ENCODE results near the gene IMPG1. TPM values are rescaled to one million over a fixed set of nuclear protein-coding genes. Genes with fewer than 3 reads are reported as not detected.
"Not testable (repeated sequence)": the region's sequence is repeated elsewhere in the genome, so short reads cannot be mapped to it uniquely, and the experiment has no call there.

The IMPG1 gene
- total RNA-seq, 1 donor from 2014 or later: not detected

DNA sequence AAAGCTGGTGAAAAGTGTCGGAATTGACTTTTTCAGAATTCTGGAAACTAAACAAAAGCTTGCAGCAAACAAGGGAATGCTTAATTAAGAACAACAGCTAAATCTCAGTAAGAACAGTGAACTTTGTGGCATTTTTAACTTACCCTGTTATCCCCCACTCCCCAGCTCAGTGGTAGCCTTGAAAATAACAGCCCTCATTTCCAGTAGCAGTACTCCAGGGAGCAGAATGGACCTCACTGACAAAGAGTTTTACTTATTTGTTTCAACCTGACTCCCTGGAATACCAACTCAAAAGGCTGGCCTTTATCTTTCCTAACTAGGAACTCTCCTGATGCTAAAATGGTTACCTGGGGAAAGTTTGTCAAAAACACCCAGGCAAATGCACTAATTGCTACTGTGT is 108.9 kb downstream of the IMPG1 start:
- no peak for ATAC-seq

DNA sequence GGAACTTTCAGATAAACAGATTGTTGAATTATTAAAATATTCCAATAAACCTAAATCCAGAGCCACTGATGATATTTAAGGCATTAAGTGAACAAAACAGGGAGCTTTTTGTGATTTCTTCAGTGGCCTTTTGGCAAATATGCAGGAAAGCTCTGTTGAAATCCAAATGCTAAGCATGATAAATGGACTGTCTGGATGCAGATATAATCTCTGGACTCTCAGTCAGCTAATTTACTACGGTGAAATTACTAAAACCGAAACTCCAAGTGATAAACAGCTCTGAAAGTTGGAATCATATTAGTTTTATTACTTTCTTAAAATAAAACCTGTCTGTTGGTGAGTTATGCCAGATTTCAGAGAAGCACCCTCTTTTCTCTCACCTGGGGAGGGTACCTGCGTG is 120.3 kb downstream of the IMPG1 start:
- DNase-seq (ENCODE audit: low spot score): no peak
- ATAC-seq: no peak

More for the DNA sequence above, 108.9 kb downstream of the IMPG1 start:
- no peak for DNase-seq (ENCODE audit: low spot score)

GRCh38 chr6:75947935-75948334 is 124.5 kb downstream of the IMPG1 start:
- no peak for ATAC-seq
- DNase-seq (ENCODE audit: low spot score): no peak

- ATAC-seq (no peak), DNase-seq (ENCODE audit: low spot score) (no peak)
Measured at GRCh38 chr6:75946146-75946831, 126.2 kb downstream of the IMPG1 start.

GRCh38 chr6:75943381-75943780 is 129.1 kb downstream of the IMPG1 start:
- ATAC-seq (no peak), DNase-seq (ENCODE audit: low spot score) (no peak)

GRCh38 chr6:75941509-75941908 is 131.0 kb downstream of the IMPG1 start:
- DNase-seq (ENCODE audit: low spot score): no peak
- ATAC-seq: no peak

DNA sequence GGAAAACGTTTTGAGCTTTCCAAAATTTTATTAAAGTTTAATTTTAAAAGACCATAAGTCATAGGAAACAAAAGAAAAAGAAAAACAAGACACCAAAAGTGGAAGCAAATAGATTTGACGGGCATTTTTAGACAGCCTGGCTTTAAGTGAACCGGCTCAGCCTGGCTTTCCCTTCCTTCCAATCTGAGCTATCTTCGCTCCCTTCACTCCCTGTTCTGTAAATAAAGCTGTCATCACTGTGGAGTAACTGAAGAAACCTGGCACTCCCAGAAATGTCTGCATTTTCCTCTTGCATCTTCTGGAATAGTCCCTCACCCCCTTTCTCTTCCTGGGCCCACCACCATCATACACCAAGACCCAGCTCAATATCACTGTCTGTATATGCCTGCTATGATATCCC is 131.9 kb downstream of the IMPG1 start:
- ATAC-seq (no peak), DNase-seq (ENCODE audit: low spot score) (no peak)

DNA sequence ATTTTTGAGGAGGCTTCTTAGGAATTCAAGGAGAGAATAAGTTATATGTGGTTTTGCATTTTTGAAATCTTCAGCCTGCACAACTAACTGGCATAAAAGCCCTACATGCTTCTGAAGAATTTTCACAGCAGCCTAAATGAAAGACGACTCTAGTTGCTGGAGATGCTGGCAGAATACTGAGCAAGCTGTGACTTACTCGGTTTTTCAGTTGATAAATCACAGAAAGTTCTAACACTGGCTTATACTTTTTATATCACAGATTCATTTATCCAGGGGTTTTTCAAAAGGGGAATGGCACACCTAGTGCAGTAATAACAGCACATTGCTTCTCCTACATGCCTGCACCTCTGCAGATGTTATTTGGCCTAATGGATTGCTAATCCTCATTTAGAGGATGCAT is 134.6 kb downstream of the IMPG1 start:
- ATAC-seq: no peak
- no peak for DNase-seq (ENCODE audit: low spot score)

GRCh38 chr6:75936682-75937081 is 135.8 kb downstream of the IMPG1 start:
- DNase-seq (ENCODE audit: low spot score): no peak
- ATAC-seq: no peak

DNA sequence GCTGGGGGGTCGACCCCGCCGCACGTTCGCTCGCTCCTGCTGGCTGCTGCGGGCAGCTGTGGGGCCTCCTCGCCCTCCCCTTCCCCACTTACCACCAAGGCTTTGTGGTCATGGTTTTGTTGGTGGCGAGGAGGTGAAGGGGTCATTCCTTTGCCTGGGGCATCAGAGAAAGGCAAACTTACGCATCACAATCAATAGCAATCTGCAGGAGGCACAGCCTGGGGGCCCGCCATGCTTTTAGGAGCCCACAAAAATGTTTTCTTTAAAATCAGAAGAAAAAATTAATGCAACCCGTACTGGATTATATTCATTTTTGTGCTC is 137.0 kb downstream of the IMPG1 start:
- DNase-seq (ENCODE audit: low spot score) (no peak), ATAC-seq (no peak)

DNA sequence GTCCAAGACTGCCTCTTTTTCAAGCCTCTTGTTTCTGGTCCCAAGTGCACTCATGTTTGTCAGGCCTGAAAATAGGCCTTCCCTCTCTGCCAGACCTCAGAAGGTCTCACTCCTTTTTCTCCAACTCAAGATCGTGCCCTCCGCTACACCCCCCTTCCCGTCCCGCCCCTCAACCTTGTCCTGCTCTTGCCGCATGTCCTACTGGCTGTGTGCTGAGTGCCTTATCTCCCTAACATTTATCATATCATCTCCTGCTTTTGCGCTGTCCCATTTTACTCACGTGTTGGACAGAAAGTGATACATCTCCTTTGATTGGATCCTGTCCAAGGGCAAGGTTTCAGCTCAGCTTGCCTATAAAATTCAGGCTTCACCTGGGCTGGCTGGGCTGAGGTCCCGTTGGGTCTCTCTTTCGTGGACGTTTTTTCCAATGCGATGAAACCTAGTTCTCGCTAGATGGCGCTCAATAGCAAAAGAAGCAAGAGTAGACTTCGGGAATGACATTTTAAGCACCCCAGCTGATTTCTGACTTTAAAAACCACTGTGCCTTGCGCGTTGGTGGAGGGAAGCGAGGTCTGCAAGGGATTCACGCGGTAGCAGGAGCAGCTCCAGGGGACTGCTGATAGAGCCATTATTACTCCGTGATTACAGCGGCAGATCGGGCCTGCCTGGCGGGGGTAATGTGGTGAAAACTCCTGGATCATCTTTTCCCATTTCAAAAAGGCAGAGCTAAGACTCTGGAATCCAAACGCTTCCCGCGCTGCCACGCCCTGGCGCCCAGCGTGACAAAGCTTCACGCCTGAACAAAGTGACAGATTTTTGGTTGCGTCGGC is 137.6 kb downstream of the IMPG1 start:
- DNase-seq (ENCODE audit: low spot score): peak; percentile 50
- ATAC-seq: peak; percentile 96

DNA sequence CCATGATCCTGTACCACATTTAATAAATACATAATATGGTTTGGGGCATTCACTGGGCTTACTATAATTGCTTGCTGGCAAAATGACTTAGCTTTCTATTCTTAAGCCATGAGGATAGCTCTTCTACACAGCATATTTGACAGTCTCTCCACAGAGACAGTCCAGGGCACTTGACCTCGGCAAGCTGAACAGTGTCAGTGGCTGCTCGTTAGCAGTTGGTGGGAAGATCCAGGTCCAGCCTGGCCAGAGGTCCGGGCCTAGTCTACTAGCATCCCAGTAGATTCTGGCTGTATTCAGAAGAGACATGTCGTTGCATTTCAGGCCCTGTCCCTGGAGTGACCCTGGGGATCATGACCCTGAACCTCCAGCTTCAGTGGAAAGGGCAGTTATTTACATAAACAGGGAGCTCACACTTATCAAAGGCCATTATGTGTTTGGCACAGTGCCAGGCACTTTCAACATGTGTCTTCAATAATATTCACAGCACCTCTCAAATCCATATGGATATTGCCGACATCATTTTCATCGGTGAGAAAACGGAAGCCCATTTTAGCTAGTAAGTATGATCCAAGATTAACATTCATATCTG is 139.0 kb downstream of the IMPG1 start:
- peak; percentile 34 for ATAC-seq
- DNase-seq (ENCODE audit: low spot score): no peak

DNA sequence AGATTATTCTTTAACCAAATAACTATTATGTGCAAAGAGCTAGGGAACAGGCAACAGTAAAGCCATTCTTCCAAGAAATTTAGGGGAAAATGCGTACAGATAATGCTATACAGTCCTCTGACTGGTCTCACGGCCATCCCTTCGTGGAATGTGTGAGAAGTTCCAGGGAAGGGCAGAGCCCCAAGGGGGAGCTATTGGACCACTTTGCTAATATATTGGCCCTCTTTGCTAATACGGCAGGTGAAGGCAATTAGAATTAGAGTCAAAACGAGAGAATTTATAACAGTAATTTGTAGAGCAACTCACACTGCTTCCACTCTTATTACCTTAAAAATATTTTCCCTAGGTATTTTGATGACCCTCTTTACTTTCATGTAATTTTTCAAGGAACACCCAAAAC is 140.4 kb downstream of the IMPG1 start:
- DNase-seq (ENCODE audit: low spot score) (no peak), ATAC-seq (no peak)

GRCh38 chr6:75931011-75931680 is 141.3 kb downstream of the IMPG1 start:
- DNase-seq (ENCODE audit: low spot score) (no peak), ATAC-seq (no peak)

DNA sequence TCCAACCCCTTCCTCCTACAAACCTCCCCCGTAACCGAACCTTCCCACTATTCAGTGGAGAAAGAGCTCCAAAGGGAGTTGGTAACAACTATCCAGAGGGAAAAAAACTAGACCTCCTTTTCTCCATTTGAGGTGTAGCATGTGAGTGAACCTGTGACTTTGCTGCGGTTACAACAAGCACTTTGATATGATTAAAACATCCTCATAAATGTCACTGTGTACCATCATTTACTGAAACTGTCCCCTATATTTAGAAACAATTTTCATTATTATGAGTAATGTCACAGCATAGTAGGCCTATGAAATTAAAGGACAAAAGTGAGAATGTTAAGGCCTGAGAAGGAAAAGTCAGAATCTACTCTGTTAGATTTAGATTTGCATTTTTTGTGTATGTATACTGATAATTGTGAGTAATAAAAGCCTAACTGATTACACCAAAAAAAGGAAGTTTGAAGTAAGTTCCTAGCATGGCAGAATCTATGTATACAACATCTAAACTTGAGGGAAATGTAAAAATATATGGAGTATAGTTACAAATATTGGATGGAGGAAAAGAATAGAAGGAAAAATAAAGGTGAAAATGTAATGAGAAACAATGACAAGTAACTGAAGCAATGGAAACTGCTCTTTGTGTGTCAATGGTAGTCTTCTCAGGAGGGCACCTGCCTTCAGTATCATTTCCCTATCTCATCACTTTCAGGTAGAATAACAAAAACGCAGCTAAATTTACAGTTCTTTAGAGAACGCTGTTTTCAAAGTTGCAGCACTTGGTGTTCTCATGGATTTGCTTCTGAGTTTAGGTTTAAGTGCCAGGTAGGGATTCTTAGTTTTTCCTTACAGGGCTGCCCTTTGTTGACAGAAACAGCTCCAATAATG is 145.9 kb downstream of the IMPG1 start:
- DNase-seq (ENCODE audit: low spot score) (no peak), ATAC-seq (no peak)

GRCh38 chr6:75922226-75922625 is 150.2 kb downstream of the IMPG1 start:
- ATAC-seq (no peak), DNase-seq (ENCODE audit: low spot score) (no peak)

DNA sequence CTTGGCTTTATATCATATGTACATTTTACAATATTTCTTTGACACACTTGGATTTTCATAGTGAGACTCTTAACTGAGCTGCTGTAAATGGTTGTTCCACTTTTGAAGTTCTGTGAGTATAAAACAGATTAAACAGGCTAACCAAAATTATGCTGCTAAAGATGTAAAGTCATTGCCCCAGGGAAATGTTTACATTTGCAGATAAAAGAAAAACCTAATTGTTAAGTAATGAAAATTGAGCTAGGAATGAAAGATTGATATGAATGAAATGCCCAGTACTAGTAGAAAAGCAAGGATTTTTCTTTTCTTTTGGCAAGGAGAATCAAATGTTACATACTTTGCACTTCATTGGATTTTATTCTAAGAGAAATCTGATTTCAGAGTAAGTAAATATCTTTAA is 159.4 kb downstream of the IMPG1 start:
- ATAC-seq: no peak

DNA sequence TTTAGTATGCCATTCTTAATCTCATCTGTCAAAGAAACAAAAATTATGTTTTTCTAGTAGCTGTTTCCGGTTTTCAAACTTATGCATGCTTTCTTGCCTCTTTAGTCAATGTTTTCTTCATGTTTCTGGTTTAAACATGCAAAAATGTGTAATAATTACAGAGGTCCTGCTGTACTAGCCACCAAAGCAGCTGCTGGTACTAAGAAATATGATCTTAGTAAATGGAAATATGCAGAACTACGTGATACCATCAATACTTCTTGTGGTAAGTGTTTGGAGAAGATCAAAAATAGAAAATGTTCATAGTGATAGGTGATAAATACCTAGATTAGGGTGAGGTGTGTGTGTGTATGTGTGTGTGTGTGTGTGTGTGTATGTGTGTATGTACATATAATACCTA is 165.0 kb downstream of the IMPG1 start:
- no peak for ATAC-seq
- no peak for DNase-seq (ENCODE audit: low spot score)

More for the DNA sequence above, 159.4 kb downstream of the IMPG1 start:
- no peak for DNase-seq (ENCODE audit: low spot score)

GRCh38 chr6:75906871-75907270 is 165.6 kb downstream of the IMPG1 start:
- DNase-seq (ENCODE audit: low spot score) (no peak), ATAC-seq (no peak)

DNA sequence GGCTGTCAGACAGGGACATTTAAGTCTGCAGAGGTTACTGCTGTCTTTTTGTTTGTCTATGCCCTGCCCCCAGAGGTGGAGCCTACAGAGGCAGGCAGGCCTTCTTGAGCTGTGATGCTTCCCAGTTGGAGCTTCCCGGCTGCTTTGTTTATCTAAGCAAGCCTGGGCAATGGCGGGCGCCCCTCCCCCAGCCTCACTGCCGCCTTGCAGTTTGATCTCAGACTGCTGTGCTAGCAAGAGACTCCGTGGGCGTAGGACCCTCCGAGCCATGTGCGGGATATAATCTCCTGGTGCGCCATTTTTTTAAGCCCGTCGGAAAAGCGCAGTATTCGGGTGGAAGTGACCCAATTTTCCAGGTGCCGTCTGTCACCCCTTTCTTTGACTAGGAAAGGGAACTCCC is 167.3 kb downstream of the IMPG1 start:
- not testable (repeated sequence) for DNase-seq (ENCODE audit: low spot score); ATAC-seq

GRCh38 chr6:75900216-75900615 is 172.2 kb downstream of the IMPG1 start:
- not testable (repeated sequence) for ATAC-seq

More at GRCh38 chr6:75900216-75900615, 172.2 kb downstream of the IMPG1 start:
- not testable (repeated sequence) for DNase-seq (ENCODE audit: low spot score)

Data from left lobe of liver (tissue), 2 donors.